ENCODE measurements around the gene OSMR. TPM values are rescaled to one million over a fixed set of nuclear protein-coding genes. Genes with fewer than 3 reads are reported as not detected.

OSMR gene
- total RNA-seq, 1 experiment from 2014 or later, result 46.0 TPM

GRCh38 chr5:38879078-38879460 lies 33.3 kb downstream of the OSMR start:
- ChIA-PET POLR2A (no interaction called here), CTCF (no interaction called here), RAD21 (ENCODE audit: low non-redundant PET in 1 of 2, low total read pairs in 2 of 2, uncharacterized antibody in 2 of 2, unreplicated experiment in 2 of 2) (no interaction called here)
- Histone ChIP-seq H2AFZ (ENCODE audit: low read depth, low read length, poor library complexity, severe bottlenecking) (no peak overlapping the region), H3K36me3 (ENCODE audit: control insufficient read depth in 1 of 2, insufficient read depth in 2 of 2, low read length in 2 of 2) (peaks cover 14 to 55% of the 10 kb centered on the region in 2 experiments; a peak in 2 of 4 replicates), H3K9ac (ENCODE audit: low read length) (no peak overlapping the region), H3K9me3 (ENCODE audit: control insufficient read depth in 1 of 2, insufficient read depth in 1 of 2, low read depth in 1 of 2, low read length in 2 of 2) (no peaks in the 10 kb centered on the region), H3K4me1 (ENCODE audit: control insufficient read depth in 1 of 2, insufficient read depth in 2 of 2, low read length in 2 of 2) (no peaks in the 10 kb centered on the region), H3K4me3 (replicated peaks in 1 of 2; ENCODE audit: low read depth in 1 of 2, low read length in 2 of 2) (no peak overlapping the region), H3K27me3 (ENCODE audit: insufficient read depth, low read length) (no peaks in the 10 kb centered on the region), H3K27ac (ENCODE audit: low read depth, low read length) (no peak overlapping the region), H4K20me1 (ENCODE audit: insufficient read depth) (no peaks in the 10 kb centered on the region), H3K9me2 (ENCODE audit: insufficient read depth) (no peaks in the 10 kb centered on the region), H3K79me2 (ENCODE audit: insufficient read depth, low read length) (peaks cover 15% of the 10 kb centered on the region; the same call in 1 of the 2 replicates), H3K4me2 (ENCODE audit: low read length) (no peak overlapping the region)
- ATAC-seq (no peak), DNase-seq (ENCODE audit: low read depth, low spot score) (no peak)
- TF ChIP-seq EZH2phosphoT487 (IDR thresholded peaks at IDR 0.05; ENCODE audit: borderline replicate concordance) (no peak), CTCF (IDR thresholded peaks at IDR 0.05 in 2 of 3, conservative IDR thresholded peaks at IDR 0.05 in 1 of 3; ENCODE audit: borderline replicate concordance in 1 of 3, insufficient read depth in 1 of 3, low read depth in 2 of 3, low read length in 2 of 3) (no peak), POLR2A (IDR thresholded peaks at IDR 0.05; ENCODE audit: borderline replicate concordance, extremely low read depth, insufficient read depth, insufficient read length) (no peak), ZNF274 (IDR thresholded peaks at IDR 0.05; ENCODE audit: low read depth, low read length) (no peak)
- BruUV-seq (replicated peaks), result no TSS peak
- intact Hi-C loops (cut with micrococcal nuclease), result no loop called here

GRCh38 chr5:38883842-38884241 lies 38.0 kb downstream of the OSMR start:
- Histone ChIP-seq H2AFZ (ENCODE audit: low read depth, low read length, poor library complexity, severe bottlenecking) (no peak overlapping the region), H3K9me2 (ENCODE audit: insufficient read depth) (no peaks in the 10 kb centered on the region), H4K20me1 (ENCODE audit: insufficient read depth) (no peaks in the 10 kb centered on the region), H3K9ac (ENCODE audit: low read length) (no peak overlapping the region), H3K9me3 (ENCODE audit: control insufficient read depth in 1 of 2, insufficient read depth in 1 of 2, low read depth in 1 of 2, low read length in 2 of 2) (no peaks in the 10 kb centered on the region), H3K27me3 (ENCODE audit: insufficient read depth, low read length) (no peaks in the 10 kb centered on the region), H3K4me3 (replicated peaks in 1 of 2; ENCODE audit: low read depth in 1 of 2, low read length in 2 of 2) (no peak overlapping the region), H3K4me2 (ENCODE audit: low read length) (no peak overlapping the region), H3K79me2 (ENCODE audit: insufficient read depth, low read length) (no peaks in the 10 kb centered on the region), H3K4me1 (ENCODE audit: control insufficient read depth in 1 of 2, insufficient read depth in 2 of 2, low read length in 2 of 2) (no peaks in the 10 kb centered on the region), H3K36me3 (ENCODE audit: control insufficient read depth in 1 of 2, insufficient read depth in 2 of 2, low read length in 2 of 2) (peaks cover 15 to 44% of the 10 kb centered on the region in 2 experiments; a peak in 2 of 4 replicates), H3K27ac (ENCODE audit: low read depth, low read length) (no peak overlapping the region)
- TF ChIP-seq CEBPB (IDR thresholded peaks at IDR 0.05; ENCODE audit: low read depth), result no peak
- TF ChIP-seq POLR2A (IDR thresholded peaks at IDR 0.05; ENCODE audit: borderline replicate concordance, extremely low read depth, insufficient read depth, insufficient read length), result no peak
- no peak for TF ChIP-seq SRF (IDR thresholded peaks at IDR 0.05; ENCODE audit: low read depth)
- TF ChIP-seq ZFX (IDR thresholded peaks at IDR 0.05), result no peak
- no peak for TF ChIP-seq EZH2 (IDR thresholded peaks at IDR 0.05)
- no peak for TF ChIP-seq MAX (IDR thresholded peaks at IDR 0.05)
- TF ChIP-seq POLR2AphosphoS5 (IDR thresholded peaks at IDR 0.05; ENCODE audit: low read depth, low read length), result no peak
- POLR2A ChIA-PET, result no interaction called here
- no TSS peak for BruUV-seq (replicated peaks)
- RAD21 ChIA-PET (ENCODE audit: low non-redundant PET in 1 of 2, low total read pairs in 2 of 2, uncharacterized antibody in 2 of 2, unreplicated experiment in 2 of 2), result no interaction called here
- intact Hi-C loops (cut with micrococcal nuclease), result no loop called here
- CTCF ChIA-PET, result no interaction called here
- no peak for ATAC-seq
- DNase-seq (ENCODE audit: low read depth, low spot score), result no peak

Measured in HCT116 (cell line).